WI38 (cell line): ENCODE results near the gene GATA5.

ENCODE experiments used
- H3K4me3 ChIP-seq: 2 replicates; pipeline ENCODE4 v1.5.1; 2011; ENCODE audit warnings: low read depth, mild to moderate bottlenecking, control low read depth, low read length
- TF ChIP-seq, protein P1 (sequence below): IDR thresholded peaks from 2 replicates; pipeline ENCODE4 v1.5.1; 2012; ENCODE audit warnings: low read depth, mild to moderate bottlenecking, control low read depth, low read length

GATA5 gene

DNA sequence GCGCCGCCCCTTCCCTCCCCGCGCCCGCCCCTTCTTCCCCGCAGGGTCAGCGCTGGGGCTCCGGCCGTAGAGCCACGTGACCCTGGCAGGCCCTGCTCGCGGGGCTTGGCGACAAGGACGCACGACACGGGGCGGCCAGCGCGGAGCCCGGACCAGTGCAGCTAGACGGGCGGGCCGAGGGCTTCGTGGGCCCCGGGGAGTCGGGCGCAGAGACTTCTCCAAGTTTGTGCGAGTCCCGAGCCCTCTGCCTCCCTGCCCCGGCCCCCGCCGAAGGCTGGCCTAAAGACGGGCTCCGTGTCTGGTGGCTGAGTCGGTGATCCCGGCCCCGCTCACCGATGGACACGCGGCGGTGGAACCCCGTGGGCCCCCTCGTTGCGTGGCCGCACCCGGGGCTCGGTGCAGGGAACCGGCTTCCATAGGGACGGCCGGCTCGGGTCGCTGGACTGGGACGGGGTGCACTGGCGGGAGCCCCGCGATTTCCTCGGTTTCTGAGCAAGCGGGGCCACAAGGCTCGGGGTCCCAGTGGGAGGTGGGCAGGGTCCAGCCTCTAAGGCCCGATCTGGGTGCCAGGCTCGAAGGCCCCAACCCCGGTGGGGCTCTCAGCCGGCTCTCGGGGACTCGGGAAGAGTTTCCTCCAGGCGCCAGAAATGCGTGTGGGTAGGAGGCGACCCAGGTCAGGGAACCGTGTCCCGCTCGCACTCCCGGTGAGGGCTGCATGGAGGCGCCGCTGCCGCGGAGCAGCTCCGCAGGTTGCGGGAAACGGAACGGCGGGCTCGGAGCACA lies 452 bp upstream of the GATA5 start:
- H3K4me3 ChIP-seq, result no peak overlapping the region
- TF ChIP-seq, protein P1, sequence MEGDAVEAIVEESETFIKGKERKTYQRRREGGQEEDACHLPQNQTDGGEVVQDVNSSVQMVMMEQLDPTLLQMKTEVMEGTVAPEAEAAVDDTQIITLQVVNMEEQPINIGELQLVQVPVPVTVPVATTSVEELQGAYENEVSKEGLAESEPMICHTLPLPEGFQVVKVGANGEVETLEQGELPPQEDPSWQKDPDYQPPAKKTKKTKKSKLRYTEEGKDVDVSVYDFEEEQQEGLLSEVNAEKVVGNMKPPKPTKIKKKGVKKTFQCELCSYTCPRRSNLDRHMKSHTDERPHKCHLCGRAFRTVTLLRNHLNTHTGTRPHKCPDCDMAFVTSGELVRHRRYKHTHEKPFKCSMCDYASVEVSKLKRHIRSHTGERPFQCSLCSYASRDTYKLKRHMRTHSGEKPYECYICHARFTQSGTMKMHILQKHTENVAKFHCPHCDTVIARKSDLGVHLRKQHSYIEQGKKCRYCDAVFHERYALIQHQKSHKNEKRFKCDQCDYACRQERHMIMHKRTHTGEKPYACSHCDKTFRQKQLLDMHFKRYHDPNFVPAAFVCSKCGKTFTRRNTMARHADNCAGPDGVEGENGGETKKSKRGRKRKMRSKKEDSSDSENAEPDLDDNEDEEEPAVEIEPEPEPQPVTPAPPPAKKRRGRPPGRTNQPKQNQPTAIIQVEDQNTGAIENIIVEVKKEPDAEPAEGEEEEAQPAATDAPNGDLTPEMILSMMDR, result no peak

DNA sequence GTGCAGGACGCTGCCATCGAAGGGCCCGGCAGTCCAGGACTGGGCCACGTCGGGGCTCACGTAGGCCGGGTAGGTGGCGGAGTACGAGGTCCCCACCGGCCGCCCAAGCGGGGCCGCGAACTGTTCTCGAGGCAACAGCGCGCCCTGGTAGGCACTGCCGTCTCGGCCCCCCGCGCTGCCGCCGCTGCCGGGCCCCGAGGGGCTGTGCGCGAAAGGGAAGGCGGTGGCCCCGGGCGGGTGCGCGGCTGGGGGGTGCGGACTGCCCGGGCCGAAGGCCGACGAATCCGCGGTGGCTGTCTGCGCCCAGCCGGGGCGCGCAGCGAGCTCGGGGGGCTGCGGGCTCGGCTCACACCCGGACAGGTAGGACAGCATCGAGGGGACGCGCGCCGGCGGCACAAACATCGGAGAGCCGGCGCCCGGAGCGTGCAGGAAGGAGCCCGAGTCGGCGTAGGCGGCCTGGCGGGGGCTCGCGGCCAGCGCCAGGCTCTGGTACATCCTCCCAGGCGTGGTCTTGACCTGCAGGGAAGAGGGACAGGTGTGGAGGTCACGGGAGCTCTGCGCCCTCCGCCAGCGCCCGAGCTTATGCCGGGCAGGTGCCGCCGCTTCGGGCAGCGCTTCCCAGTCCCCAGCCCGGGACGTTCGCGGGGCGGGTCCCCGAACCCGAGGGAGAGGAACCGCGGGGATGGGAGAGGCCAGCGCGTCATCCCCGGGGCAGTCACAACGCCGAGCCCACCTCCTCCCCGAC lies 596 bp downstream of the GATA5 start:
- TF ChIP-seq, protein P1, result no peak
- no peak overlapping the region for H3K4me3 ChIP-seq

DNA sequence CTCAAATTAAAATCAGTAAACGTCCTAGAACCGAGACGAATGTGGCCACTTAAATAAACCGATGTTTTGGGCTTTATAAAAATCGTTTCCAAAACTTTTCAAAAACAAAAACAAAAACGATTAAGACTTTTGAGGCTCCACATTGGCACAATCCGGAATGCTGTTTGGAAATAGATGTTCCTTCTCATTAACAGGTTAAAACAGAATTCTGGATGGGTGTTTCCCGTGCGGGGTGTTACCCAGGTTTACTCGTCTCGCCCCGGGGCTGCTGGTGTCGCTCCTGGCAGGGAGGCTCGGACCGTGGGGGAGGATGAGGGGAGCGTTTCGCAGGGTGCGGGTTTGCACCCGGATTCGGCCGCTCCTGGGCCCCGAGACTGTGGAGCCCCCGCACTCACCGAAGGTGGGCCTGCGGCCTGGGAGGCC lies 1.2 kb downstream of the GATA5 start:
- H3K4me3 ChIP-seq, result no peak overlapping the region
- TF ChIP-seq, protein P1, result no peak

DNA sequence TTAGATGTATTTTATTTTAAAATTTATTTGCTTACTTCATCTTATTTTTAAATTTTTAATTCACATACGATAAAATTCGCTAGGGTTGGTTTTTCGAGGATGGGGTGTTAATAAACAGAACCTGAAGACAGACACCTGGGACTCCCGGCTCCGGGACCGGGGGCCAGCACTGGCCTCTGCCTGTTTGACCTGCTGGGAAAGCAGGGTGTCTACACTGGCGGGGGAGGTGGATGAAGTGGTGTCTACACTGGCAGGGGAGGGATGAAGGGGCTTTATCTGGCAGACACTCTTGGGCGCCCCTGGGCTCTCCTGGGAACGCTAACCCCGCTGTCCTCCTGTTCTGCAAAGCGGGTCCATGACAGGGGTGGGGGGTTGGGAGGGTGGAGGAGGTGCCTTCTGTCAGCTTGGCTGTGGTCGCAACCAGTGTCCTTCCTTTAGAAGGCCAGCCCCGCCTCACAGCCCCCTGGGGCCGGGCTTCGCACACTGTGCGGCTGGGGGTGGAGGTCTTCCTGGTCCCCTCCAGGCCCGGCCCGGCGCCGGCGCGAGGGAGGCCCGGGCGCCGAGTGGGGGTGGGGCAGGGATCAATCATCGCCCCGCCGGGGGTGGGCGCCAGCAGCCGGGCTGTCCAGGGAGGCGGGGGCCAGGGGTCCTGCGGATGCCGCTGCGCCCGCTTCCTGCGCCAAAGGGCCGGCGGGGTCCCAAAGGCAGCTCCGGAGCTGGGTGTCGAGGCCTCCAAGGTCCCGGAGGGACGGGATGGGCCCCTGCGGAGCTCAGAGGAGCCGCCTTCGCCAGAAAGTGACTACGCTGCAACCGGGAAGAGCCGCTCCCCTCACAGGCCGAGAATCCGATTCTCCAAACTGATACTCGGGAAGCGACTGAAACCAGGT lies 1.8 kb downstream of the GATA5 start:
- TF ChIP-seq, protein P1, result no peak
- H3K4me3 ChIP-seq, result no peak overlapping the region

DNA sequence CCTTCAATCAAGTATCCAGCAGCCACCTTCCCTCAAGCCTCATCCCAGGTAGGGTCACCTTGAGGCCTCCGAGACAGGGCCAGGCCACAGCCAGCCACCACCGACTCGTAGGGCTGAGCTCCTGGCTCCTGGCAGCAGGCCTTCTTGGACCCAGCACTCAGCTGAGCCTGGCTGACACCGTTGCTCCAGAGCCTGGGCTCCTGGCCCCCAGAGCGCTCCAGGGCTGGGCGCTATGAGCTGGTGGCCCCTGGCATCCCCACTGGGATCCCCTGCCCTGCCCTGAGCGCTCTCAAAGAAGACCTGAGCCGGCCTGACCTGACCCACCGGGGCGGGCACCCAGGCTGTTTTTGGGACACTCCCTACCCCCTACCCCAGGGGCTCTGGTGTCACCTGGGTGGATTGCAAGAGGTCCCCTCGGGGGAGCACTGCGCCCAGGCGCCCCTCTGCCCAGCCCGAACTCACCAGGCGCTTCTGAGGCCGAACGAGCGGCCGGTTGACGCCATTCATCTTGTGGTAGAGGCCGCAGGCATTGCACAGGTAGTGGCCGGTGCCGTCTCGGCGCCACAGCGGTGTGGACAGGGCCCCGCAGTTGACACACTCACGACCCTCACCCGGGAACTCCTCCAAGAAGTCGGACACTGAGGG lies 2.7 kb downstream of the GATA5 start:
- TF ChIP-seq, protein P1, result no peak
- H3K4me3 ChIP-seq, result no peak overlapping the region

DNA sequence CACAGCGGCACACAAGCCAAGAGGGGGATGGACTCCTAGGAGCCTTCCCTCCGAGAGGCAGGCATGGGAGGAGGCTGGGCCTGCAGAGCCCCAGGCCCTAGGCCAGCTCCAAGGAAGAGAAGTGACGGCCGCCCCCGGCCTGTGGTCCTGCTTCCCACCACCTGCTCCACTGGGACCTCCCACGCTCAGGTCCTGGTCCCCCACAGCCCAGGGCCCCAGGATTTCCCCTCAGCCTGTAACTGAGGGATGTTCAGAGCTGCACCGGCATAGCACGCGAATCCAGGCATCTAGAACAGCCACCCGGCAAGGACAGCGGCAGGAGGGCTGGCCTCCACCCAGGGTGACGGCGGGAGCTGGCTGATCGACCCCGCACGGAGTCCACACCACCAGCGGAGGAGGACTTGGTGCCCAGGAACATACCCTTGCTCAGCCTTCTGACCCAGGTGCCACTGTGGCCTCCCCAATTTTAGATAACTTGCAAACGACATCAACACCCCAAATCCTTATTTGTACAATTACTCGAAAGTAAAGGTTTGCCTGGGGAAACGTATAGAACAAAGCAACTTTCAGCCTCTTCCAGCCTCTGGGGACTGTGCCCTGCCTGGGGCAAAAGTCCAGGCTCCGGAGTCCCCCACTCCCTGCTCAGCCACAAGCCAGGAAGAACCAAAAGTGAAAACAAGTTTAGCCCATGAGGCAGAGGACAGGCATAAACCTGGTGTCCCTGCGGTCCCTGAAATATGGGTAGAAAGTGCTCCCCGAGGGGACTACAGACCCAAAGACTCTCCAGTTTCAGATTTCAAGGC lies 3.5 kb downstream of the GATA5 start:
- TF ChIP-seq, protein P1, result no peak
- no peak overlapping the region for H3K4me3 ChIP-seq
